ENCODE data around the gene MPC1.

DNA sequence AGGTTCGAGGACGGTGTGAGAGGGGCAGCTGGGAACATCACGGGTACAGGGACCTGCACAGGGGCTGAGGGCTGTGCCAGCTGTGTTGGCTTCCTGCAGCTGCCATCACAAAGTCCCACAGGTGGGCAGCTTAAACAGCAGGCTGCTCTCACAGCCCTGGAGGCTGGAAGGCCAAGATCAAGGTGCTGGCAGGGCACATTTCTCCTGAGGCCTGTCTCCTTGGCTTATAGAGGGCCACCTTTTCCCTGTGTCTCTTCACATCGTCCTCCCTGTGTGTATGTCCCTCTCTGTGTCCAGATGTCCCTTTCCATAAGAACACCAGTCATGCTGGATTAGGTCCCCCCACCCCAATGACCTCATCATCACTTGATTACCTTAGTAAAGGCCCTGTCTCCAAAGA lies 15.1 kb upstream of the MPC1 start:
- TF ChIP-seq, protein P1, sequence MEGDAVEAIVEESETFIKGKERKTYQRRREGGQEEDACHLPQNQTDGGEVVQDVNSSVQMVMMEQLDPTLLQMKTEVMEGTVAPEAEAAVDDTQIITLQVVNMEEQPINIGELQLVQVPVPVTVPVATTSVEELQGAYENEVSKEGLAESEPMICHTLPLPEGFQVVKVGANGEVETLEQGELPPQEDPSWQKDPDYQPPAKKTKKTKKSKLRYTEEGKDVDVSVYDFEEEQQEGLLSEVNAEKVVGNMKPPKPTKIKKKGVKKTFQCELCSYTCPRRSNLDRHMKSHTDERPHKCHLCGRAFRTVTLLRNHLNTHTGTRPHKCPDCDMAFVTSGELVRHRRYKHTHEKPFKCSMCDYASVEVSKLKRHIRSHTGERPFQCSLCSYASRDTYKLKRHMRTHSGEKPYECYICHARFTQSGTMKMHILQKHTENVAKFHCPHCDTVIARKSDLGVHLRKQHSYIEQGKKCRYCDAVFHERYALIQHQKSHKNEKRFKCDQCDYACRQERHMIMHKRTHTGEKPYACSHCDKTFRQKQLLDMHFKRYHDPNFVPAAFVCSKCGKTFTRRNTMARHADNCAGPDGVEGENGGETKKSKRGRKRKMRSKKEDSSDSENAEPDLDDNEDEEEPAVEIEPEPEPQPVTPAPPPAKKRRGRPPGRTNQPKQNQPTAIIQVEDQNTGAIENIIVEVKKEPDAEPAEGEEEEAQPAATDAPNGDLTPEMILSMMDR (IDR thresholded peaks at IDR 0.05; ENCODE audit: poor library complexity, severe bottlenecking), result no peak
- TF ChIP-seq POLR2AphosphoS5 (IDR thresholded peaks at IDR 0.05), result no peak
- TF ChIP-seq RAD21 (conservative IDR thresholded peaks at IDR 0.05), result no peak
- TF ChIP-seq EZH2 (IDR thresholded peaks at IDR 0.05; ENCODE audit: borderline replicate concordance, insufficient read depth, low read length, poor library complexity, severe bottlenecking), result no peak
- no peak for TF ChIP-seq TAF1 (IDR thresholded peaks at IDR 0.05; ENCODE audit: low read depth)
- TF ChIP-seq MXI1 (conservative IDR thresholded peaks at IDR 0.05; ENCODE audit: poor library complexity, severe bottlenecking), result no peak
- TF ChIP-seq EP300 (conservative IDR thresholded peaks at IDR 0.05; ENCODE audit: poor library complexity, severe bottlenecking), result no peak
